Ovary (tissue), 3 donors: ENCODE results near the gene BEX3.

Source experiments
- EP300 ChIP-seq: sonication (generic); formaldehyde crosslinking; IDR thresholded peaks from one replicate; pipeline ENCODE4 v1.6.1; 2017; ENCODE audit warnings: antibody characterized with exemption
- POLR2A ChIP-seq: fragments of 450-650 bp; IDR thresholded peaks from one replicate; pipeline ENCODE4 v1.6.1; 2017; ENCODE audit warnings: antibody characterized with exemption, mild to moderate bottlenecking, moderate library complexity
- TF ChIP-seq, protein P1 (sequence below), 3 donors: fragments of 450-650 bp in 2 of 3; fragments of 200-600 bp in 1 of 3; IDR thresholded peaks; one replicate each; pipeline versions ENCODE4 v1.5.1 to v1.8.0; 2016 to 2022; ENCODE audit warnings: antibody characterized with exemption in 3 of 3, mild to moderate bottlenecking in 1 of 3
- donor health status: DM: no; HTN: no; CAD: no.

DNA sequence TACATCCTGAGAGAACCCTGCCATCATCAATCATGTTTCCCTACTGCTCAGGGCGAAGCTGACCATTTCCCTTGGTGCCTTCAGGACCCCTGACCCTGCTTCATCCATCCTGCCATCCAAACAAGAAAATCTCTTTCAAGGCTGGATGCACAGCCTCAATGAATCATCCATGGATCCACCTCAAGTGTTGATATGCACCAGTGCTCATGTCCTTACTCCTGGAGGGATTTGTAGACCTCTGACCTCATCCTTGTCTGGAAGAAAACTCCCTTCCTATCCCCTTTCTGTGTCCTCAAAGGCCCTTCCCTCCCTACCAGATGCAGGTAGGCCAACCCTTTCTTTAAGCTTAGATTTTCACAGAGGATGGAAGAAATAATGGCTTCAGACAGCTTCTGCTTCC lies 24.6 kb downstream of the BEX3 start:
- TF ChIP-seq, protein P1, sequence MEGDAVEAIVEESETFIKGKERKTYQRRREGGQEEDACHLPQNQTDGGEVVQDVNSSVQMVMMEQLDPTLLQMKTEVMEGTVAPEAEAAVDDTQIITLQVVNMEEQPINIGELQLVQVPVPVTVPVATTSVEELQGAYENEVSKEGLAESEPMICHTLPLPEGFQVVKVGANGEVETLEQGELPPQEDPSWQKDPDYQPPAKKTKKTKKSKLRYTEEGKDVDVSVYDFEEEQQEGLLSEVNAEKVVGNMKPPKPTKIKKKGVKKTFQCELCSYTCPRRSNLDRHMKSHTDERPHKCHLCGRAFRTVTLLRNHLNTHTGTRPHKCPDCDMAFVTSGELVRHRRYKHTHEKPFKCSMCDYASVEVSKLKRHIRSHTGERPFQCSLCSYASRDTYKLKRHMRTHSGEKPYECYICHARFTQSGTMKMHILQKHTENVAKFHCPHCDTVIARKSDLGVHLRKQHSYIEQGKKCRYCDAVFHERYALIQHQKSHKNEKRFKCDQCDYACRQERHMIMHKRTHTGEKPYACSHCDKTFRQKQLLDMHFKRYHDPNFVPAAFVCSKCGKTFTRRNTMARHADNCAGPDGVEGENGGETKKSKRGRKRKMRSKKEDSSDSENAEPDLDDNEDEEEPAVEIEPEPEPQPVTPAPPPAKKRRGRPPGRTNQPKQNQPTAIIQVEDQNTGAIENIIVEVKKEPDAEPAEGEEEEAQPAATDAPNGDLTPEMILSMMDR (IDR thresholded peaks at IDR 0.05), result no peak
- TF ChIP-seq EP300, result no peak
- TF ChIP-seq POLR2A, result no peak
